Endothelial cell of umbilical vein (primary cell): ENCODE results near the gene SWAP70. TPM values are rescaled to one million over a fixed set of nuclear protein-coding genes. Genes with fewer than 3 reads are reported as not detected.

Source experiments
- BruUV-seq: library from RNA; stranded (reverse); fragments of 400-500 nt; replicated peaks from 2 replicates; lab custom pipeline; 2021; lab: Mats Ljungman, UMichigan
- CTCF ChIA-PET: fragments of 300-600, 350-600 bp; sonication (Branson Sonifier 250); formaldehyde crosslinking; loops from one replicate; lab custom pipeline; 2021; ENCODE audit warnings: antibody characterized with exemption, inconsistent platforms; lab: Charles Lee
- POLR2A ChIA-PET: fragments of 300-600, 350-600 bp; sonication (Branson Sonifier 250); formaldehyde crosslinking; loops from one replicate; lab custom pipeline; 2021; ENCODE audit warnings: antibody characterized with exemption, inconsistent platforms; lab: Charles Lee
- DNase-seq: peaks from one replicate; pipeline ENCODE4 v3.0.0-alpha.2; 2011; ENCODE audit warnings: low read depth, low spot score
- FAIRE-seq: peaks from 2 replicates; lab custom pipeline; 2011; peaks lifted over from hg19 to GRCh38; lab: Jason Lieb, UNC
- H2AFZ ChIP-seq: 2 replicates; pipeline ENCODE4 v1.6.0; 2012; ENCODE audit warnings: low read depth, low read length, control low read depth, inconsistent platforms
- H3K27ac ChIP-seq: 2 replicates; pipeline ENCODE4 v1.5.1; 2011; ENCODE audit warnings: low read depth, mild to moderate bottlenecking, control low read depth, low read length, moderate library complexity; ENCODE audit not compliant: insufficient read depth
- H3K27me3 ChIP-seq, 2 experiments: 2 replicates each; pipeline versions ENCODE4 v1.6.0 to v1.6.1; 2011; ENCODE audit warnings: low read length in 2 of 2, mixed read lengths in 1 of 2; ENCODE audit not compliant: control insufficient read depth in 2 of 2, insufficient read depth in 2 of 2
- H3K36me3 ChIP-seq, 2 experiments: 2 replicates in 1 of 2; 3 replicates in 1 of 2; pipeline ENCODE4 v1.5.1; 2011; ENCODE audit warnings: low read length in 2 of 2, mild to moderate bottlenecking in 1 of 2, moderate library complexity in 1 of 2; ENCODE audit not compliant: control insufficient read depth in 2 of 2, insufficient read depth in 2 of 2; ENCODE audit errors: extremely low read depth in 1 of 2
- H3K4me1 ChIP-seq: 3 replicates; pipeline ENCODE4 v1.5.1; 2011; ENCODE audit warnings: mild to moderate bottlenecking, low read length; ENCODE audit not compliant: control insufficient read depth, insufficient read depth; ENCODE audit errors: extremely low read depth
- H3K4me2 ChIP-seq: 2 replicates; pipeline ENCODE4 v1.6.1; 2011; ENCODE audit warnings: low read length, control low read depth, mixed read lengths; ENCODE audit not compliant: insufficient read depth
- H3K4me3 ChIP-seq, 3 experiments: fragments of 200-600 bp in 1 of 3; sonication (generic), shearing (Covaris generic) in 1 of 3; replicated peaks in 1 of 3; 2 replicates each; pipeline ENCODE4 v1.5.1; 2011 to 2016; ENCODE audit warnings: control low read depth in 3 of 3, low read length in 3 of 3, mild to moderate bottlenecking in 2 of 3, inconsistent platforms in 1 of 3, low read depth in 1 of 3, moderate library complexity in 1 of 3; ENCODE audit not compliant: insufficient read depth in 1 of 3
- H3K79me2 ChIP-seq: 2 replicates; pipeline ENCODE4 v1.6.0; 2012; ENCODE audit warnings: low read length, inconsistent platforms; ENCODE audit not compliant: control insufficient read depth, insufficient read depth
- H3K9ac ChIP-seq: replicated peaks from 2 replicates; pipeline ENCODE3; 2011; ENCODE audit warnings: low read length, control low read depth; ENCODE audit not compliant: insufficient read depth; ENCODE audit errors: extremely low read depth
- H3K9me1 ChIP-seq: replicated peaks from 3 replicates; pipeline ENCODE4 v1.6.0; 2011; ENCODE audit warnings: mild to moderate bottlenecking, low read length; ENCODE audit not compliant: control insufficient read depth, insufficient read depth; ENCODE audit errors: extremely low read depth
- H3K9me3 ChIP-seq: replicated peaks from 2 replicates; pipeline ENCODE4 v1.5.1; 2012; ENCODE audit warnings: low read length, inconsistent platforms; ENCODE audit not compliant: control insufficient read depth, insufficient read depth
- H4K20me1 ChIP-seq: replicated peaks from 2 replicates; pipeline ENCODE3; 2011; ENCODE audit warnings: mild to moderate bottlenecking, low read length; ENCODE audit not compliant: control insufficient read depth, insufficient read depth; ENCODE audit errors: extremely low read depth
- CTCF ChIP-seq, 2 donors: IDR thresholded peaks; 1 replicate in 1 of 2; 2 replicates in 1 of 2; pipeline ENCODE4 v1.5.1; 2011; ENCODE audit warnings: low read length in 2 of 2, mild to moderate bottlenecking in 2 of 2, moderate library complexity in 2 of 2, control low read depth in 1 of 2, inconsistent platforms in 1 of 2, low read depth in 1 of 2; ENCODE audit not compliant: insufficient read depth in 1 of 2; ENCODE audit errors: extremely low read depth in 1 of 2
- EZH2 ChIP-seq: IDR thresholded peaks from 2 replicates; pipeline ENCODE4 v1.6.1; 2012; ENCODE audit warnings: borderline replicate concordance, low read depth, mild to moderate bottlenecking, moderate library complexity, low read length, inconsistent platforms; ENCODE audit not compliant: severe bottlenecking
- FOS ChIP-seq: IDR thresholded peaks from 2 replicates; pipeline ENCODE4 v1.6.1; 2011; ENCODE audit warnings: mild to moderate bottlenecking, low read length, moderate library complexity, borderline replicate concordance; ENCODE audit not compliant: insufficient read depth
- GATA2 ChIP-seq: IDR thresholded peaks from 2 replicates; pipeline ENCODE4 v1.7.0; 2011; ENCODE audit warnings: low read depth, mild to moderate bottlenecking, moderate library complexity, mixed read lengths, low read length; ENCODE audit not compliant: insufficient read length, insufficient read depth
- JUN ChIP-seq: IDR thresholded peaks from 2 replicates; pipeline ENCODE4 v1.6.1; 2011; ENCODE audit warnings: borderline replicate concordance, low read depth; ENCODE audit not compliant: insufficient read length, insufficient read depth
- MAX ChIP-seq: IDR thresholded peaks from 2 replicates; pipeline ENCODE4 v1.6.1; 2011; ENCODE audit not compliant: insufficient read depth, insufficient read length
- MYC ChIP-seq: IDR thresholded peaks from one replicate; pipeline ENCODE4 v1.6.1; 2011; ENCODE audit warnings: mild to moderate bottlenecking, low read depth, low read length
- POLR2A ChIP-seq: IDR thresholded peaks from 2 replicates; pipeline ENCODE4 v1.6.1; 2012; ENCODE audit warnings: low read depth, mild to moderate bottlenecking, control low read depth, low read length
- POLR2AphosphoS5 ChIP-seq: IDR thresholded peaks from 2 replicates; pipeline ENCODE4 v1.6.1; 2012; ENCODE audit warnings: low read depth, mild to moderate bottlenecking, control low read depth, low read length, moderate library complexity; ENCODE audit not compliant: insufficient read depth
- dilution Hi-C: fragments of 300-500 bp; cut with MboI; formaldehyde crosslinking; loops from one replicate; pipeline ENCODE4 v1.15.0; 2019; ENCODE audit warnings: low sequenced_read_pairs; ENCODE audit not compliant: extremely low pct_ligation_motif_present
- intact Hi-C: fragments of 100-400 bp; cut with micrococcal nuclease; formaldehyde crosslinking; loops from one replicate; pipeline ENCODE4 v1.10.0; 2022
- polyA plus RNA-seq, 4 experiments: library from polyadenylated mRNA; depleted of rRNA in 3 of 4; stranded (reverse) in 3 of 4; unstranded in 1 of 4; fragments of >200 nt; gene quantifications; 2 replicates each; pipeline versions ENCODE4 v1.2.1 to v1.2.3, GENCODE V29; 2011 to 2012; ENCODE audit warnings: missing spikeins in 1 of 4
- total RNA-seq: library from RNA; stranded (reverse); gene quantifications from 2 replicates; pipeline ENCODE4 v1.2.3, GENCODE V29; 2021

SWAP70 gene
- total and polyA plus RNA-seq, 2 donors (not counting 3 experiments of a cell fraction or from before 2014, with no cell fraction given): 52.5 to 165 TPM

GRCh38 chr11:9802291-9802861 is 138.5 kb downstream of the SWAP70 start:
- no peaks in the 10 kb centered on the region for H3K79me2 ChIP-seq
- H3K9me1 ChIP-seq: no peaks in the 10 kb centered on the region
- H2AFZ ChIP-seq: no peak overlapping the region
- no peaks in the 10 kb centered on the region for H3K27me3 ChIP-seq
- no peaks in the 10 kb centered on the region for H3K36me3 ChIP-seq
- DNase-seq (no peak), FAIRE-seq (peak; percentile 18)
- no peaks in the 10 kb centered on the region for H4K20me1 ChIP-seq
- no peak overlapping the region for H3K4me2 ChIP-seq
- CTCF ChIA-PET: interaction anchor here (1.3 kb wide), 1 partner anchor 26 kb away, joined by 5 read pairs; no protein-coding TSS in a partner anchor
- no peak overlapping the region for H3K9ac ChIP-seq
- POLR2A ChIA-PET: interaction anchor here (0.5 kb wide), 1 partner anchor 511 kb away, joined by 3 read pairs; no protein-coding TSS in a partner anchor
- no peak overlapping the region for H3K27ac ChIP-seq
- intact Hi-C loops (no loop called here), dilution Hi-C loops (no loop called here)
- no peak overlapping the region for H3K4me3 ChIP-seq
- BruUV-seq: no TSS peak
- H3K9me3 ChIP-seq: no peaks in the 10 kb centered on the region
- TF ChIP-seq EZH2 (no peak), GATA2 (no peak), CTCF (IDR thresholded peaks at IDR 0.05; ENCODE audit: extremely low read depth in 1 of 2, insufficient read depth in 1 of 2, low read depth in 1 of 2, low read length in 2 of 2) (no peak), MYC (no peak), FOS (no peak), POLR2A (no peak), POLR2AphosphoS5 (no peak), MAX (no peak), JUN (no peak)
- no peaks in the 10 kb centered on the region for H3K4me1 ChIP-seq

Other genes starting within 250 kb of the SWAP70 start
- 19.0 and 22.1 TPM in 2 replicates for gene ZNF143, start 203.1 kb upstream of the SWAP70 start, total RNA-seq
- 29.8 and 39.5 TPM in 2 replicates for gene ZNF143, start 203.1 kb upstream of the SWAP70 start, polyA plus RNA-seq
- gene WEE1, start 90.4 kb upstream of the SWAP70 start, total RNA-seq: 42.8 and 47.0 TPM in 2 replicates
- 12.4 and 19.2 TPM in 2 replicates for gene WEE1, start 90.4 kb upstream of the SWAP70 start, polyA plus RNA-seq